Medulla oblongata (tissue), 1 donor: Measurements from ENCODE around the gene TBCD.

Experiments used
- DNase-seq: peaks from one replicate; pipeline ENCODE4 v3.0.0-alpha.2; 2015; ENCODE audit errors: extremely low spot score

Gene TBCD

DNA sequence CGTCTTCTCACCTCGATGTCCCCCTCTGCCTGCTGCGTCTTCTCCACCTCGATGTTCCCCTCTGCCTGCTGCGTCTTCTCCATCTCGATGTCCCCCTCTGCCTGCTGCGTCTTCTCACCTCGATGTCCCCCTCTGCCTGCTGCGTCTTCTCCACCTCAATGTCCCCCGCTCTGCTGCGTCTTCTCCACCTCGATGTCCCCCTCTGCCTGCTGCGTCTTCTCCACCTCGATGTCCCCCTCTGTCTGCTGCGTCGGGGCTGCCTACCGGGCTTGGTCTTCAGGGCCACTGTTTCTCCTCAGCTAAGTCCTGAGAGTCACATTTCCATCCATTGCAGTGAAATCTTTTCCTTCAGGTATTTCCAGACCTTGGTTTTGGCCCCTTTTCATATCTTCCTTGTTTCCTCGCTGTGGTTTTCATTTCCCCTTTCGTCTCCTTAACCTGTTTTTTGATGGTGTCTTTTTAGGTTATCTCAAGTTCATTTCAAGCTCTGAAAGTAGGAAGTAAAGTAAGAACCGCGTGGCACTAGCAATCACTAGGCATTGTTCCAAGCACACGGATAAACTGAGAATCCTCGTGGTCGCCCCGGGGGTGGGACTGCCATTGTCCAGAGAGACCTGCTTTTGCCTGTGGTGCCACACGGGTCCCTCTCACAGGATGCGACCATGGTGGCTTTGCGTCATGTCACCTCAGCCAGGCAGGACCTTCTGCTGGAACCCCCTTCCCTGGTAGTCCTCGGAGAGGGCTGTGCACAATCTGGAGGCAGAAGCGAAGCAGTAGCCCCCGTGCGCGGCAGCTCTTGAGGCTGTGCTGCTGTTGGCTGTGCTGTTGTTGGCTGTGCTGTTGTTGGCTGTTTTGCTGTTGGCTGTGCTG is 97.4 kb downstream of the TBCD start:
- no peak for DNase-seq

GRCh38 chr17:82851381-82851780 is 99.5 kb downstream of the TBCD start:
- DNase-seq, result no peak

DNA sequence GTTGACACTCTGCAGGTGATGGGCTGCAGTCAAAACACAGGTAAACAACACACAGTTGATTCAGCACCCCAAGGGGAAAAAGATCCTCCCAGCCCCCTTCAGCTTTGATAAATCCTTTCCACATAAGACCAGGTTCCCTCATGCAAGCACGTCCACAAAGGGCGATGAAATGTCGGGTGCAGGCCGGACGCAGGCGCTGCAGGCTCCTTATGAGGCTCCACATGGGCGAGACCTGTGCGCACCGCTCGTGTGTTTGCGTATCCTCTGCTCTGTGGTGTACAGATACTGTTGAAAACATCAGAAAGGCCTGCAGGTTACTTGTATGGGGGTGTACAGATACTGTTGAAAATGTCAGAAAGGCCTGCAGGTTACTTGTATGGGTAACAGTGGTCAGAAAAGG is 102.4 kb downstream of the TBCD start:
- no peak for DNase-seq

DNA sequence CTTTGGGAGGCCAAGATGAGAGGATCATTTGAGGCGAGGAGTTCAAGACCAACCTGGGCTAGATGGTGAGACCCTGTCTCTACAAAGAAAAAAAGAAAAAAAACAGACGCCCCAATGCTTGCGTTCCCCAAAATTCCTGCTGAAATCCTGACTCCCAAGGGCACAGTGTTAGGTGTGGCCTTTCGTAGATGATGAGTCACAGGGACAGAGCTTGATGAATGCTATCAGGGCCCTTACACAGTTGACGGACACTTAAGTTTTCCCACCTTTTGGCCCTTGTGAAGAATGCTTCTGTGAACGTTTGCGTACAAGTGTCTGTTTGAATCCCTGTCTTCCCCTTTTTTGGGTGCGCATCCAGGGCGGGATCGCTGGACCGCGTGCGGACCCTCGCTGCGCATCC is 104.5 kb downstream of the TBCD start:
- no peak for DNase-seq

DNA sequence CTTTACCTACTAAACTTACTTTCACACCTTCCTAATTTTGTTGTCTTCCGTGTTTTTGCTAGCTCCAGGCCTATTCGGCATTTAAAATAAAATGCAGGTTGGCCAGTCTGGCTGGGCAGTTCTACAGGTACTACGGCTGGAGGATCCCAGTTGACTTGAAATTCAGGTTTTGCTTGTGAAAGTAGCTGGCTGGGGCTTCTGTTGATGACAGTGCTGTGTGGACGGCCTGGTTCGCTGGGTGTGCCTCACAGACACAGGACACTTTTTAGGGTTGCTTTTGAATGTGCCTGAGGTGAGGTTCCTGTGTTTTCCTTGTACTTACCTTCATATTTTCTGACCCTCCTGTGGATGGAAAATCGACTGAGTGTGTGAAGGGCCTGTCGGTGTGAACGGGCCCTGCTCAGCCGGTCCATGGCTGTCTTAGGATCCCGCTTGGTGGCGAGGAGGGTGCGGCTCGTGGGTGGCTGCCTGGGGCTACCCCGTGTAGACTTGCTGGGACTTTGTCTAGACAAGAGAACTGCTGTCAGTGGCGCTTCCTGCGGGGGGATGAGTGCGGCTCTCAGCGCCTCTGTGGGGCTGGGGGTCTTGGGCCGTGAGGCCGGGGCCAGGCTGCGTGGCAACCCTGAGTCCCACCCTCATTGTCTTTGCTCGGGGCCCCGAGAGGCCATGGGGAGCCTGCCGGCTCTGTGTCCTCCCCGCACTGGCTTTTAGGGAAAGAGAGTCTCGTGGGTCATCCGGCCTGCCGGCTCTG is 106.7 kb downstream of the TBCD start:
- no peak for DNase-seq

DNA sequence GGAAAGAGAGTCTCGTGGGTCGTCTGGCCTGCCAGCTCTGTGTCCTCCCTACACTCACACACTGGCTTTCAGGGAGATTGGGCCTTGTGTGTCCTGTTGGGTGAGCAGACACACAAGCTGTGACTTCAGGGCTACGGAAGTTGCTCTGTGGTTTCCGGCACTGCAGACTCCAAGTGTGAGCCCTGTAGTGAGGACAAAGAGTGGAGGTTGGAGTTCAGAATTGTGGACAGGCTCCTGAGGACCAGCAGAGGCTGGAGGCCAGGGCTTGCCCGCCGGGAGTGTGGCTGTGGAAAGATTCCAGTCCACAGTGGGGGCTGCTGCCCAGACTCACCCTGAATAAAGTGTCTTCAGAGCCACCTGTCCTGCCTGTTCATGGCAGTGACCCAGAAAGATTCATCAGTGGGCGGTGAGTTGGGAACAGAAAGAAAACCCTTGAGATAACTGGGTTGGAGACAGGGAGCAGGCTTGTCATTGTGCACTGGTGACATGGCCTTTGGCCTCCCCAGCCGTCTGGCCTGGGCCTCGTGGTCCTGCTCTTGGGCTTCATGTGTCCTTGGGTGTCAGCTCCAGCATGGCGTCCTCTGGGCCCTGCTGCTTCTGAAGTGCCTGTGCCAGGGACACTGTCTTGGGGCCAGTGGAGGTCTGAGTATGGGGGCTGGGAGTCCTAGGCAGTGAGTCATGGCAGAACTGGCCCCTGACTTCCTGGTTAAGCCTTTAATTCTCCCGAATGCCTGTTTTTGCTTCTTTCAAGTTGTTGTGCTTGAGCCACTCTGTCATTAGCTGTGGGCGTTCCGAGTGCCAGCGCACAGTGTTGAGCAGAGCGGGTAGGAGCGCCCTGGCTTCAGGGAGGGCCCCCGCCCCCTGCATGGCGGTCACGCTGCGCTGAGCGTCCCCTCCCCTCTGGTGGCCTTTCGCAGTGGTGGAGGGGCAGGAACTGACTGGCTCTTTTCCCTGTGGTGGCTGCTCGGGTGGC is 107.9 kb downstream of the TBCD start:
- peak; percentile 28 for DNase-seq

DNA sequence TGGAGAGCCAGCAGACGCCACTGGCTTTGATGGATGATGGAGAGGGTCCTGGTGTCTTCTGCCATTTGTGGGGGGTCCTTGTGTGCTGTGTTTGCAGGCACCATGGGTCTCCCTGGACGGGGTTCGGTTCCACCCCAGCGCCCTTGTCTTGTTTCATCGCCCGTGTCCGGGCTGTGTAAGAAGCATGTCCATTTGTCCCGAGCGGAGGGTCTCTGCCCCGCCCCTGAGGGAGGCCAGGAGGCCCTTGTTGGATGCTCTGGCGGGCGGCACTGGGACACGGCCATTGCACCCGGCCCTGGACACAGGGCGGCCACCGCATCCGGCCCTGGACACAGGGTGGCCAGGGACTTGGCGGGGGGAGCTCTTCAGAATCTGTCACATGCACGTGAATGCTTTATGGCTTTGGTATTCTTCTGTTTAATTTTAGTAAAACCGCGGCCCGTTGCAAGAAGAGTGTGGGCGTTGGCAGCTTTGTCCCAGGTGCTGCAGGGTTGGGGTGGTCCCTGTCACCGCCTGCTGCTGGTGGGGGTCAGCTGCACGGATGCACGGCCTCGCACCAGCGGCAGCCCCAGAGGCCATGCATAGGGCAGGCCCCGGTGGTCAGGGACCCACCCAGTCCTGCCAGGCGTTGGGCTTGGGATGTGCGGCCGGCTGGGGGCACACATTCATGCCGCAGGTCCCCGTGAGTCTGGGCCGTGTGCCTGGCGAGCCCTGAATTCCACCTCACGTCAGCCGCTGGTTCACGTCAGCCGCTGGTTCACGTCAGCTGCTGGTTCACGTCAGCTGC is 108.9 kb downstream of the TBCD start:
- DNase-seq, result no peak

DNA sequence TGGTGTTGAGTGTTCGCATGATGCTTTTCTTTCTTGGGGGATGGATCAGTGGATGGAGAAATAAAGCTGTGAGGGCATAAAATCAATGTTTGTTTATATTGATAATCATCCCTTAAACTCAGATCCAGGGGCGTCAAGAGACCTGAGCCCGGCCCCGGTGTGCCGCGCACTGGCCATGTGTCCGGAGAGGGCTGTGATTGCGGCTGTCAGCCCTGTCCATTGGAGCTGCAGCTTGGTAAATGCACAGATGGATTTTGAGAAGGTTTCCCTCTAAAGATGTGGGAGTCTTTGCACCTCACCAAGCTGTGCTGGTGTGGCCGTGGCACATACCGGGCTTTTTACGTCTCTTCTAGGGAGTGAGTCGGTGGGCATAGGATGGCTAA is 109.5 kb downstream of the TBCD start:
- DNase-seq, result no peak

DNA sequence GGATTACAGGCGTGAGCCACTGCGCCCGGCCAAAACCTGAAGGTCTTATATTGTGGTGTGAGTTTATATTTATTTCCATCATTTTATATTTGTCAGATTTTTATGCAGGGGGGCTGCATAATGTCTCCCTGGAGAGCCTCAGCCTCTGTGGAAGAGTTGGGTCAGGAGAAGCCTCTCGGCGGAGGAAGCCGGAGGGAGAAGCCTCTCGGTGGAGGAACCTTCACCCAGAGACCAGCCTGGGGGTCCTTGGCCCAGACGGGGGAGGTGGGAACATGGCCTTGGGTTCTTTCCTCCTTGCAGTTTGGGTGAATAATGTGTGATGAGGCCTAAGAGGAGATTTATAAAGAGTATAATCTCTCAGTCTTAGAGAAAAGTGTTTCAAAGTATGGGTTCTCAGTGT is 110.3 kb downstream of the TBCD start:
- DNase-seq, result no peak

GRCh38 chr17:82862737-82863382 is 111.0 kb downstream of the TBCD start:
- DNase-seq, result no peak

GRCh38 chr17:82863383-82863940 is 111.6 kb downstream of the TBCD start:
- no peak for DNase-seq

DNA sequence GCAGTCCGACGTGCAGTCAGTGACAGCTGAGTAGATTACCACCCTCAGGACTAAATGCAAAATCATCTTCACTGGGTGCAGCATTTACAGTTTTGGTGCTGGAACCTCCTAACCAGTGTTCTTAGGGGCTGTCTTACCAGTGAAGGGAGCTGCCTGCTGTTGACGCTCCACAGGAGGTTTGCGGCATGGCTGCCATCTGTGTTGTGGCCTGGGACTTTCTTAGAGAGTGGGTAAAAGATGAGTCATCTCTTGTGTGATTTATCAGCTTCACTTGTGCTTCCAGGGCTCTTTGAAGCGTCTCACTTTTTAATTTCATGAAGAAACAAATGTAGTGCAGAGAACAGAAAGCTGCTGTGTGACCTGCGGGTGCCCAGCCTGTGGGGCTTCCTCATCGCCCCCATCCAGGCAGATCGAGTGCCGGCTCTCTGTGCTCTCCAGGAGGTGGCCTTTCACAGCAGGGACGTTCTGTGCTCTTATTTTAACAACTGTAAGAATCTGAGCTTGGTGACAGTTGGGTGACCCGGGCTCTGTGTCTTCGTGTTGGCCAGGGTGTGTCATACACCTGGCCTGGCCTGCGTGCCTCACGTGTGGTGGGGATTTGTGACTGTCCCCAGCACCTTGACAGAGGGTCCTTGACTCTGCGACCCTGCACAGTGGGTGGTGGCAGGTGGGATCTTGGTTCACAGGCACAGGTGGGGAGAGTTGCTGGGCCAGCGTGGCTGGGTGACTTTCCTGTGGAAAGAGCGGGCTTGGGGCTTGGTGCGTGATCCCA is 112.3 kb downstream of the TBCD start:
- no peak for DNase-seq

- no peak for DNase-seq
Measured at GRCh38 chr17:82864713-82865248, 112.9 kb downstream of the TBCD start.

GRCh38 chr17:82865274-82865673 is 113.4 kb downstream of the TBCD start:
- no peak for DNase-seq

DNA sequence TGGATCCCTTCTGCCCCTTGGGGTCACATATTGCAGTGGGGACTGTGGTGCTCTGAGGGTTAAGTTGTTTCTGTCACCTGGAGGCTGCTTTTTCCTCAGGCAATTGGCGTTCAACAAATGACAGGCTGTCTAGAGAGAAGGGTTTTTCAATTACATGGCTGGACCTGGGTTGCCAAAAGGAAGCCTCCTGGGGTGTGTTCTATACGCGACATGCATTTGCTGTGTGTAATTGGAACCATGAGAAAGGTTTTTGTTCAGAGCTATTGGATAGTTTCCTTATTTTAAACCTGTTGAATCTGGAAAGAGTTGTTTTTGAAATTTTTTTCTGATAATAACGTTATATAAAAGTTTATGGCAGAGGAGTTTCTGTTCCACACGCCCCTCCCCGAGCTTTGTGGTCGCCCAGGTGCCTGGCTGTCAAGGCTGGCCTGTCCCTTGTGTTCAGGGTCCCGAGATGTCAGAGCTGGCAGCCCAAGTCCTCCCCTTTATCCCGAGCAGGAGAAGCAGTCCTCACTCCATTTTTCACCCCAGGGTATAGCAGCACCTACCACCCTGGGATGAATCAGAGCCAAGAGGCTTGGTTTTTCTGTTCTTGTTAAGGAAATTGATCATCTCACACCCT is 114.0 kb downstream of the TBCD start:
- no peak for DNase-seq

DNA sequence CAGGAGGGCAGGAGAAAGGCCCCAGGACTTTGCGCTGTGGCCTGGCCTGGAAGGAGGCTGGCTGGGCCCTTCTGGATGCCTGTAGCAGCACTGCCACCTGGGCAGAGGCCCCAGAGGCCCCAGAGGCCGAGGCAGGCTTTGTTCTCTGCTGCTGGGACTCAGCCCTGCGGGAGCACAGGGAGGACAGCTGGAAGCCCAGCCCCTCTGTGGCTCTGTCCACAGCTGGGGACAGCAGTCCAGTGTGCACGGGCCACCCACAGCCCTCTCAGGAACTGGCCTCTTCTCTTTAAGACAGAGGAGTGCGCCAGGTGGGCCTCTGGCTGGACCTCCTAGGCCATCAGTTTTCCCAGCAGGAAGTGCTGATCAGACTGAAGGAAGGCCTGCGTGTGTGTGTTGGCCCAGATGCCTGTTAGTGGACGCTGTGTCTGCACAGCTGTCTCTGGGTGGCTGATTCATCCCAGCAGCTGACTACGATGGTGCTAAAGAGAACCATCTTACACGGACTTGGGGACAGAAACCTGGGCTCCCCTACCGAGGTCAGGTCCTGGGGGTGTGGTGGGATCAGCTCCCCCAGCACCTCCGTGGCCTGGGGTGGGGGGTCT is 114.8 kb downstream of the TBCD start:
- DNase-seq, result no peak

GRCh38 chr17:82867763-82868325 is 116.0 kb downstream of the TBCD start:
- DNase-seq, result no peak

DNA sequence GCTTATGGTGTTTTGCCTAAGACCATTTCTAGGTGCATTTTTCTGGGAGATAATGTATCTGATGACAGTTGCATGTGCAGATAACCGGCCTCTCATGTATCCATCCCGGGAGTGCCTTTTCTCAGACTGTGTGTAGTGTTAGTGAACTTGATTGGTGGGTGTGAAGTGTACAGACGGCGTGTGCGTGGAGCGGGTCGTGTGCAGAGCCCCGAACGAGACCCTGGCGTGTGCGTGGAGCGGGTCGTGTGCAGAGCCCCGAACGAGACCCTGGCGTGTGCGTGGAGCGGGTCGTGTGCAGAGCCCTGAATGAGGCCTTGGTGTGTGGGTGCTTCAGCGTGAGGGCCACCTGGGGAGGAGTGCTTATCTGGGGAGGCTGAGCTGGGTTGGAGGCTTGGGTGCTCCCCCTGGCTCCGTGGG is 116.9 kb downstream of the TBCD start:
- DNase-seq, result no peak
